Smooth muscle cell (in vitro differentiated cells): Measurements from ENCODE around the gene EPG5. TPM values are rescaled to one million over a fixed set of nuclear protein-coding genes. Genes with fewer than 3 reads are reported as not detected.

ENCODE experiments used
- DNase-seq: peaks from one replicate; lab custom pipeline; 2025; ENCODE audit not compliant: unreplicated experiment; lab: John Stamatoyannopoulos, UW
- H2AFZ ChIP-seq: fragments of 200-600 bp; sonication (generic); 2 replicates; pipeline ENCODE4 v1.6.0; 2016; ENCODE audit warnings: antibody characterized with exemption, low read depth, mild to moderate bottlenecking
- H3F3A ChIP-seq: fragments of 200-600 bp; sonication (generic); 2 replicates; pipeline ENCODE4 v1.6.0; 2017; ENCODE audit warnings: antibody characterized with exemption, low read depth
- H3K27ac ChIP-seq: fragments of 200-600 bp; sonication (generic); 2 replicates; pipeline ENCODE4 v1.5.1; 2016; ENCODE audit warnings: low read depth, mild to moderate bottlenecking
- H3K27me3 ChIP-seq: fragments of 200-600 bp; sonication (generic); 2 replicates; pipeline ENCODE4 v1.6.1; 2016; ENCODE audit warnings: low read depth, mild to moderate bottlenecking
- H3K36me3 ChIP-seq: fragments of 200-600 bp; sonication (generic); 2 replicates; pipeline ENCODE4 v1.5.1; 2016; ENCODE audit warnings: low read depth
- H3K4me1 ChIP-seq: fragments of 200-600 bp; sonication (generic); 2 replicates; pipeline ENCODE4 v1.5.1; 2016; ENCODE audit warnings: low read depth
- H3K4me2 ChIP-seq: fragments of 200-600 bp; sonication (generic); 2 replicates; pipeline ENCODE4 v1.6.0; 2016; ENCODE audit warnings: mild to moderate bottlenecking
- H3K4me3 ChIP-seq: fragments of 200-600 bp; sonication (generic); 2 replicates; pipeline ENCODE4 v1.5.1; 2016; ENCODE audit warnings: mild to moderate bottlenecking
- H3K79me2 ChIP-seq: fragments of 200-600 bp; sonication (generic); 2 replicates; pipeline ENCODE4 v1.6.0; 2016; ENCODE audit warnings: low read depth, mild to moderate bottlenecking
- H3K9ac ChIP-seq: fragments of 200-600 bp; sonication (generic); 2 replicates; pipeline ENCODE4 v1.6.0; 2016; ENCODE audit warnings: low read depth
- H3K9me3 ChIP-seq: fragments of 200-600 bp; sonication (generic); replicated peaks from 2 replicates; pipeline ENCODE4 v1.5.1; 2016; ENCODE audit warnings: low read depth
- H4K20me1 ChIP-seq: fragments of 200-600 bp; sonication (generic); 2 replicates; pipeline ENCODE4 v1.6.0; 2016; ENCODE audit warnings: low read depth
- CTCF ChIP-seq: fragments of 200-600 bp; sonication (generic); IDR thresholded peaks from 2 replicates; pipeline ENCODE4 v1.5.1; 2017; ENCODE audit warnings: borderline replicate concordance, mild to moderate bottlenecking, antibody characterized with exemption; ENCODE audit not compliant: insufficient read depth, poor library complexity, severe bottlenecking
- WGBS: methylation state at CpG from one replicate; pipeline ENCODE4 v1.1.7; 2016; ENCODE audit warnings: low lambda C conversion rate; 5-methylcytosine and 5-hydroxymethylcytosine counted together
- polyA plus RNA-seq: library from polyadenylated mRNA; unstranded; fragments of >200 nt; fragmentation: Nextera tagmentation; extraction: Ambion mirVana; gene quantifications from 2 replicates; pipeline ENCODE4 v1.2.1, GENCODE V29; 2016
- total RNA-seq: library from RNA; depleted of rRNA; stranded (reverse); fragments of >200 nt; gene quantifications from 2 replicates; pipeline ENCODE4 v1.2.3, GENCODE V29; 2014

Gene EPG5
- total and polyA plus RNA-seq, 2 experiments from 2014 or later: 2.7 to 20.8 TPM

DNA sequence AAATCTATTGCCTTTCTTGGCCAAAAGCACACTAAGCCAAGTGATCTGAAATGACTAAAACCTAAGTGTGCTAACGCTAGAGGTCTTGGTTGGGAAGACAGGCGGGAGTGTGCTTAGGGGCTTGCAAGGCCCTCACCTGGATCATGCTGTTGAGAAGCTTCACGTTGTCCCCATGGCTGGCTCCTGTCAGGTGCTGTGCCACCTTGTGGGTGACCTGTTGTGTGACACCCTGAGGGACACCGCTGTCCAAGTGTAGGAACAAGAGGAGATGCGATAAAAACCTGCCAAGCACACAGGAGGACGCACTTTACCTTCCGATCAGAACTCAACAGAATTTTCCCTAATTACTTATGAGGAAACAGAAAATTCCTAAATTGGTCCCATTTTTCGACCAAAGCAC is 50.8 kb downstream of the EPG5 start:
- no peaks in the 10 kb centered on the region for H3K4me1 ChIP-seq
- H3K4me2 ChIP-seq: no peak overlapping the region
- no peak overlapping the region for H3K4me3 ChIP-seq
- H3F3A ChIP-seq: no peaks in the 10 kb centered on the region
- H3K9me3 ChIP-seq: no peaks in the 10 kb centered on the region
- WGBS: 94% methylated on average over 8 of the region's 8 CpGs
- H3K79me2 ChIP-seq: no peaks in the 10 kb centered on the region
- H4K20me1 ChIP-seq: no peaks in the 10 kb centered on the region
- H3K36me3 ChIP-seq: peaks cover 18% of the 10 kb centered on the region
- H3K27ac ChIP-seq: no peak overlapping the region
- H3K9ac ChIP-seq: no peak overlapping the region
- no peak for DNase-seq
- no peak for TF ChIP-seq CTCF
- H2AFZ ChIP-seq: no peak overlapping the region
- H3K27me3 ChIP-seq: no peaks in the 10 kb centered on the region

- no peak for TF ChIP-seq CTCF
- H3K9ac ChIP-seq: no peak overlapping the region
- no peak overlapping the region for H2AFZ ChIP-seq
- DNase-seq: no peak
- H3K27ac ChIP-seq: no peak overlapping the region
- no peak overlapping the region for H3K4me2 ChIP-seq
- no peak overlapping the region for H3K4me3 ChIP-seq
- H3K4me1 ChIP-seq: no peaks in the 10 kb centered on the region
- H4K20me1 ChIP-seq: no peaks in the 10 kb centered on the region
- H3K36me3 ChIP-seq: peaks cover 14% of the 10 kb centered on the region
- 99% methylated on average over 4 of the region's 4 CpGs for WGBS
- no peaks in the 10 kb centered on the region for H3K9me3 ChIP-seq
- H3F3A ChIP-seq: no peaks in the 10 kb centered on the region
- no peaks in the 10 kb centered on the region for H3K27me3 ChIP-seq
- H3K79me2 ChIP-seq: no peaks in the 10 kb centered on the region
These were observed 53.9 kb downstream of the EPG5 start for GRCh38 chr18:45913276-45913675.

- H3K9ac ChIP-seq: no peak overlapping the region
- no peaks in the 10 kb centered on the region for H3K79me2 ChIP-seq
- H3K27me3 ChIP-seq: no peaks in the 10 kb centered on the region
- H3K4me3 ChIP-seq: no peak overlapping the region
- no peaks in the 10 kb centered on the region for H3K9me3 ChIP-seq
- TF ChIP-seq CTCF: peak; percentile 84
- H3F3A ChIP-seq: no peaks in the 10 kb centered on the region
- no peak for DNase-seq
- no peaks in the 10 kb centered on the region for H3K4me1 ChIP-seq
- H2AFZ ChIP-seq: no peak overlapping the region
- WGBS: 52% methylated on average over 4 of the region's 4 CpGs
- H4K20me1 ChIP-seq: no peaks in the 10 kb centered on the region
- peaks cover 8% of the 10 kb centered on the region for H3K36me3 ChIP-seq
- no peak overlapping the region for H3K4me2 ChIP-seq
- H3K27ac ChIP-seq: no peak overlapping the region
These were observed 56.6 kb downstream of the EPG5 start for GRCh38 chr18:45910405-45911023.

DNA sequence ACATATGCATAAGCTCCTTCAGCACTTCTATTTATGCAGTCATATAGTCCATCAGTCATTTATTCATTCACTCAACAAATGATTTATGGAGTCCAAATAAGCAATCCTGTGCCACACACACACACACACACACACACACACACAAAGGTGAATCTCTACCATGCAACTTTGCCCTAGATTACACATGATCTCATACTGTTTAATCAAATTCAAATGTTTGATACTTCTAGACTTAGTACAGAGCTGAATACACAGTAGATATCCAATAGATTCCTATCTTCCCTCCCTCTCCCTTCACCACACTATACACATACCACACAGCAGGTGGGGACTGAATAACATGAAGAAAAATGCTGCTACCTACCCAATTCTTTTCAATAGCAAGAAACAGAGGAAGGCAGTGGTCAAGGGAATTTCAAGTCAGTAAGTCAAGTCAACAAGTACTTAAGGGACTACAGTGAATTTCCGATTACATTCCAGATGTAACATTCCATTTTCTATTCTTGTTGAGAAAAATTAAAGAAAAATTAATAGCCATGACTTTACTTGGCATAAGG is 65.4 kb downstream of the EPG5 start:
- no peak for TF ChIP-seq CTCF
- Histone ChIP-seq H3K4me1 (no peaks in the 10 kb centered on the region), H3K9me3 (no peaks in the 10 kb centered on the region), H3K27ac (no peak overlapping the region), H3K27me3 (no peaks in the 10 kb centered on the region), H2AFZ (no peak overlapping the region), H3K79me2 (no peaks in the 10 kb centered on the region), H3K4me3 (no peak overlapping the region), H3K36me3 (peaks cover 26% of the 10 kb centered on the region), H3K4me2 (no peak overlapping the region), H3K9ac (no peak overlapping the region), H4K20me1 (no peaks in the 10 kb centered on the region), H3F3A (no peaks in the 10 kb centered on the region)
- 97% methylated on average over 1 of the region's 1 CpG for WGBS
- no peak for DNase-seq
